Epidermal melanocyte (primary cell): ENCODE measurements around the gene HDAC8.
"Not testable (repeated sequence)": the region's sequence is repeated elsewhere in the genome, so short reads cannot be mapped to it uniquely, and the experiment has no call there.

Source experiments
- DNase-seq: peaks from one replicate; pipeline ENCODE4 v3.0.0; 2011; ENCODE audit warnings: low spot score; ENCODE audit not compliant: insufficient read length

HDAC8 gene

DNA sequence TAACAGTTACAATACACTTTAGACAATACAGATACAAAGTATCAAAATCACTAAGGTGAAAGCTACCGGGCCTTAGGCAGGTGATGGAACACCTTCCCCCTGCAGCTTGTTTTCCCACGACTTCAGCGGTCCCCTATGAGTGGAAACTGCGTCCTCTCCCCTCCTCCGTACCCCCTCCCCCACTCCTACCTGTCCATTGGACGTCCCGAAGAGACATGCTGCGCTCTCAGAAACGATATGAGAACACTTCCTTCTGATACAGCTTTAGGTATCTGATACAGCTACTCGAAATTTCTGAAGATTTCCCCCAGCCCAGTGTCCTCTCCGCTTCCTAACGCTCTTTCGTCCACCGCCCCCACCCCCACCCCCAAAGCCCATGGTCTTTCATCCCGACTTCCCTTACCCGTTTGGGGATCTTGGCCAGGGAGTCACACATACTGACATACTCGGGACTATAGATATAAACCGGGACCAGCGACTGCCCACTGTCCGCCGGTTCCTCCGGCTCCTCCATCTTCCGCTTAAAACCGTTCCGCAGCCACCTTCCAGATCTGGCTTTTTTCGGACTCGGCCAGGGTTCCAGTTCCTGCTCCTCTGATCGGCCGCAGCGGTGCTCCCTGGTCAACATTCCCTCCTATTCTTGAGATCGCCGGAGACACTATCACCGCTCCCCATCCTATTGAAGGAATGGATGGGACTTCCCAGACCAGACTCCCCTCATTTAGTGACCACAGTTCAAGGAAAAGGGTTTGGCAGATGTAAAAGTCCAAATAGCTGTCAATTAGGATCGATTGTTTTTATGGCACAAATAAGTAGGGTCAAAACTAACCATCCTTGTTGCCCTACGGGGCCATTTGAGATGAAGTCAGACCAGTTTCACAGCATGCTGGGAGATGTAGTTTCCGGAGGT, at the start of gene HDAC8:
Gene HDAC8, minus strand, starts transcription at position 596 of the 910 bp plus-strand sequence. Its CDS starts 82 bp downstream, at position 514.
- peak; percentile 43 for DNase-seq

DNA sequence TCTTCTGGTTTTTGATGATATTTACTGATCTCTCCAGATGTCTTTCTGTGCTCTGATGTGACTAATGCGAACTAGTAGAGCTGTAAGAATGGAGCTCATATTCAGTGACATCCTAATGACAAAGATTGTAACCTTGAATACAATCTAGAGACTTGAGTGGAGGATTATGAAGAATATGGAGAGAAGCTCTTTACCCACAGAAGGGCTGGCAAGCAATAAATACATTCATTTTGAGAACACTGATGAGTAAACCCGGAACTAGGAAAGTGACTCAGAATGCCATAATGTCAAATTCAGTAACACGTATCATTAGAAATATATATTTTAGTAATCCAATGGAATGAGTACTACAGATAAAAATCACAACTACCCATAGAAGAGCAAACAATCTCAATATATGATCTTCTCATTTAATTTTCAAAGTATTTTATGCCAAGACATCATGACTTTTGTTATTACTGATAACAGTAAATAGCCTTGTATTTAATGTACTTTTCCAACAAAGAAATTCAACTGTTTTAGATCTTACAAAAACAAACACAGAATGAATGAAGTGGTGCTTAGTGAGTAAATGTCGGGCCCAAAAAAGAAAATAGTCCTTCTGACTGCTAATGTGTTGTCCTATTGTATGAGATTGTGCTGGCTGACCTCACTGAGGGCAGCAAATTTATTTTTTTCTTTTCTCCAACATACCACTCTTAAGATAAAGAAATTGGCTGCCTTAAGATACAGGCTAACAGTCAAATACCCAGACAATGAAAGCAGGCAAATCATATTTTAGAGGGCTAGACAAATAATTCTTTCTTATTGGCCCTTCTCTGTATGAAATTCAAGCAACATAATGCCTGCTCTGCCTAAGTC, 49.2 kb upstream of the HDAC8 start:
- no peak for DNase-seq

DNA sequence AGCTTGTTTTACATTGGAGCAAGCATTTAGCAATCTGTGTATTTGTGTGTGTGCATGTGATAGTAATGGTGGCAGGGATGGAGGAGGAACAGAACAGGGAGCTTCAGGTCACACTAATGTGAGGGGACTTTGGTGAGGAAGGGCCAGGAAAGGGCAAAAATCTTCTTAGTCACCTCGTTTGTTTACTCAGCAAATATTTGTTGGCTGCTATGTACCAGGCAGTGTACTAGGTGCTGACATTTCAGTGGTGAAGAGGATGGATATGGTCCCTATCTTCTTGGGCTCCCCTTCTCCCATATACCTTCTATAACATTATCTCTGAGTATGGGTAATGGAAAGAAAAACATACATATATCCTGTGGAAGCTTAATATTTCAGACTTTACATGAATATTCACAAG, 48.5 kb upstream of the HDAC8 start:
- DNase-seq = no peak

DNA sequence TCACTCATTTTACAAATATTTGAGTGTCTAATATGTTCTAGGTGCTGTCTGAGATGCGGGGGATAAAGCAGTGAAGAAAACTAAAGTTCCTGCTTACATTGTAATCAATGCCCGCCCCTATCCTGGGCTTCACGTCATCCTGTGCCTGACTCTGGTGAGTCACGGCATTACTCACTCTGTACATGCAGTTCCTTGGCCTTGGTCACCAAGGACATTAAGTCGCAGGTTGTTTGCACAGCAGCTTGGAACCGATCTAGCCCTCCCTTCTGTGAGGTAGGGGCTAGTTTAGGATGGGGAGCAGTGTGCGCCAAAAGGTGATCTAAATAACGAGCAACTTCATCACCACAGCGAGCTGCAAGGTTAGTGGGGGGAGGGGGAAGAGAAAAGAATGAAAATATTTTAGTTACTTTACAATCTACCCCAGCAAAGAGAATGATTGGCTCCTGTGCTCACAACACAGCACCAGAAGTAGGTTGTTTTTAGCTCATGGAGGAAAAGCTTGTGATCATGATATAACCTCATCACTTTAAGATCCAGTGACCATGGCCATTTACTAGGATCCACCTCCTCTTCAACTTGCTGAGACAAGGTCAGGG, 48.0 kb upstream of the HDAC8 start:
- no peak for DNase-seq

DNA sequence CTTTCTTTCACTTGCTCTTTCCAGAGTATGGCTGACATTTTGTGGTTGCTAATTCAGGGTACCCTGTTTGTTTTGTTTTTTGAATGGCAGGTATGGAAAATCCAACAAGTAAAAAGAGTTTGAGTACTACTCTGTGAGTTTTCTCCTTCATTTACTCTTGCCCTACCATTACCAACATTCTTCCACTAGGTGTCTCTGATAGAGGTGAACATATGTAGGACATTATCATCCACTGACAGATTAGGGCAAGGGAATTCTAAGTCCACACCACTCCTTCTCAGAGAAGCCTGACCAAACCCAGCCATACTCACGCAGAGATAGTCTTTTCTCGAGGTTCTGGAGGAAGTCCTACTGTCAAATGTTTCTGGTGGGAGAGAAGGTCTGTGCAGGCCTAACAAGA, 36.7 kb upstream of the HDAC8 start:
- no peak for DNase-seq

DNA sequence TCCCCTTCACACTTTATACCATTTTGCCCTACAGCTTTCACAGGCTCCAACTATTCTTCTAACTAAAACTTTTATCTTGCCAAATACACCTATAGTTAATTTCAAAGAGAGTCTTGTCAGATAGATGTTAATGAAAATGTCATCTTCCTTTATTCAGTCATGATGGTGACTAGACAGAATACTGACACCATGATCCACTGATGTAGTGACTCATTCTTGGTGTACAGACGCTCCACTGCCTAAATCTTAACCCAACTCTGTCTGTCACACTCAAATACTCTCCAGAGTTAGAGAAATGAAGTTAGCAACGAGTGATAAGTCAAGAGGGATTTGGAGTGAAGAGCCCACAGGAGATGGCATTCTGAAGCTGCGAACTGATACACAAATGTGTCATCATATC, 32.1 kb upstream of the HDAC8 start:
- DNase-seq = no peak

DNA sequence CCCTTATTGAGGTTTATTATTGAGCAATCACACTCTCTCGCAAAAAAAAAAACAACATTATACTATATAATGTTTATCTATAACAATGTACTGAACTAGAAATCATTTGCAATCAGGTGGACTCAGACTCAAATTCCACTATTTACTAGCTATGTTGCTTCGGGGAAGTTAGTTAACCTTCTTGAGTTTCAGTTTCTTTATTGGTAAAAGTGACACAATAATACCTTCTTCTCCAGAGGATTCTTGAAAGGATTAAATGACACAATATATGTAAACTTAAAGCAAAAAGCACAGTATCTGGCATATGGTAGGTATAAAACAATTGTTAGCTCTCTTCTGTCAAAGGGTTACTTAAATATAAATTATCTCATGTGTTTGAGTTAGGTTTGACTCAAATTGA, 31.5 kb upstream of the HDAC8 start:
- DNase-seq = no peak

DNA sequence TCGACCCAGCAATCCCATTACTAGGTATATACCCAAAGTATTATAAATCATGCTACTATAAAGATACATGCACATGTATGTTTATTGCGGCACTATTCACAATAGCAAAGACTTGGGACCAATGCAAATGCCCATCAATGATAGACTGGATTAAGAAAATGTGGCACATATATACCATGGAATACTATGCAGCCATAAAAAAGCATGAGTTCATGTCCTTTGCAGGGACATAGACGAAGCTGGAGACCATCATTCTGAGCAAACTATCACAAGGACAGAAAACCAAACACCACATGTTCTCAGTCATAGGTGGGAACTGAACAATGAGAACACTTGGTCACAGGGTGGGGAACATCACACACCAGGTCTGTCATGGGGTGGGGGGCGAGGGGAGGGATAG, 18.4 kb upstream of the HDAC8 start:
- DNase-seq = not testable (repeated sequence)

DNA sequence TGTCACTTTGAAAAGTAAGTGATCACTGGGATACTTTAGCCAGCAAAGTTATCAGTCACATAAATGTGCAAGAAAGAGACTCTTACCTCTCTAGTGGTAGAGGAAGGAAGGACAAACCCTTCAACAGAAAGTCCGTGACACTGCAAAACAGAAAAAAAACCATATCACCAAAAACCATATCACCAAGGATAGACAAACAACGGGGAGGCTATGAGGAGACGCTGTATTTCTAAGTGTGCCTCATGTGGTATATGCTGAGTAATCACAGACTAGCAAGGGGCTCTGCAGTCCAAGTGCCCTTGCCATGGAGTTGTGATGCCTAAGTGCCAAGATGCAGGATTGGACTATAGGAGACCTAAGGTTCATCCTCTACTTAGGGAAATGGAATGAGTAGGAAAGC, 11.5 kb upstream of the HDAC8 start:
- no peak for DNase-seq

DNA sequence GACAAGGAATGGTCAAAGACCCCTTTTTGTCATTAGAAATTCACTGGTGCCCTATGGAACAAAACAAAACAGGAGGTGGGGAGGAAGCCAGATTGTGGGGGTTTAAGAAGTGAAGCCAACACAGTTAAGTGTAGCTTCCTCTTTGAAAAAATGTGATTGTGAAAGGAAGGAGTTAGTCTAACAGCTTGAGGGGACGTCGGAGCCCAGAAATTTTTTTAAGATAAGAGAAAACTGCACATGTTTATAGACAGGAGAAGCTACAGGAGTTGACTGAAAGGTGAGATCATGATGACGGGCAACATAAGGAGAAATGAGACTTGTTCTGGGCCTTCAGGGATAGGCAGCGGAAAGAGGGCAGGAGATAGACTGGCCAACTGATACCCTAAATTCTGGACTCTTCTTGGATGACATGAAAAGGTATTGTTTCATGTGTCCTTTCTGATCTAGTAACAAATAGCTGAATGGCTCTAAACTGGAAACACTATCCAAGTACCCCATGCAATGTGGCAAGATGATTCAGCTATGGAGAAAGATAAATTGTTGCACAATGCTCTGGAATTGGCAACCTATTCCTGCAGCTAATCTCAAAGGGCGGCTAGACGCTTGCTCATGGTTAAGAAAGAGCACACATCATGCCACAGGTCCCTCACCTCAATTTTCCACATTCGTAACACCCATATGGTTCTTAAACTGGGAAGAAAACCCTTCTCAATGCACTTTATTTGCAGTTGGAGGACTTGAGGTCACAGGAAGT, 3.7 kb upstream of the HDAC8 start:
- DNase-seq = no peak

DNA sequence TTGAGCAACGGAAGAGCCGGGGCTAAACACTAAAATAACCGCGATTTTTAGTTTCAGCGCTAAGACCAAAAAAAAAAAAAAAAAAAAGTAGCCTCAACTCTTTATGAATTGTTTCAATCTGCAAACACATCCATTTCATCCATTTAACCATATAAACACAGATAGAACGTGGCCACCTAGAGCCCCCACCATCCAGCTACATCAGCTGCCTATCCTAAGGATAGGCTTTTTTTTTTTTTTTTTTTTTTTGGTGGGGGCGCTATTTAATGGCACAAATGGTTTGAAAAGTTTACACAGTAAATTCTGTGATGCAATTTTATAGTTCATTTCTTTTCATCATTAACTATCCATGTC, 492 bp upstream of the HDAC8 start:
- DNase-seq = no peak

DNA sequence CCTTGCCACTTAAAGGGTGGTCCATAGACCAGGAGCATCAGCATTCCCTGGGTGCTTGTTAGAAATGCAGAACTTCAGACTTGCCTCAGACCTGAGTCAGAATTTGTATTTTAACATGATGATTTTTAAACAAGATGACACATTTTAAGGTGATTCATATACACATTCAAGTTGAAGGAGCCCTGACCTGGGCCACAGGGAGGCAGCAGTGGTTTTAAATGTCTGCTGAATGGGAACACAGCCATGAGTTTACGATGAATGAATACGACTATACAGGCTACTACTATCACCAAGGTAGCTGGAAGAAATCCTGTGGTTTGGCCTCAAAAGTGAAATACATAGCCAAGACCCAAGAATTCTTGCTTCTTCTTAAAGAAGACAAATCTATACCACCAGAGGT, 2.9 kb downstream of the HDAC8 start:
- DNase-seq = no peak

DNA sequence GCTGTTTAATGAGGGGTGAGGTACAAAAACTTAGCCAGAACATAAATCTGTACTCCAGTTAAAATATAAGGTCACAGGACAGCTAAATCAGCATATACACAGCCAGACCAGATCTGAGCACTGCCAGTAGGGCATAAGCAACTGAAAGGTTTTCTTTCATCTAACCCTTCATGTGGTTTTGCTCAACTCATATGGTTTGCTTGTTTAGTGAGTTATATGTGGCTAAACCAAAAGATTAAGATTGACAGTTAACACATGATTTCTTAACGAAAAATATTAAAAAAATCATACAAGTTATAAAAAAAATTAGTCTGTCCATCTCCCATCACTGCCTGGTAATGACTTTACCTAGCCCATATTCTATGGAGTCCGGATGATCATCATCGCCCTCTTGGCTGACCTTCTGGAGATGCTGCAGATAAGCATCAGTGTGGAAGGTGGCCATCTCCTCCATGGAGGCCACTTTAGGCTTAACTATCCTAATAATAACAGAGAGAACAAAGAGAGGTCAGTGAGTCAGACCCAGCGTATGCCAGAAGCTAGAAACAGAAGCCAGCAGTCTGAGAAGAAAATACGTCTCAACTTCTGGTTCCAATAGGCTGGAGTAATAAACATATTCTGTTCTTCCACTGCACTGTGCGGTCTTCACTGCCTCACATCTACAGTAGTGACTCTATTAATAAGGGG, 4.1 kb downstream of the HDAC8 start:
- DNase-seq = no peak

DNA sequence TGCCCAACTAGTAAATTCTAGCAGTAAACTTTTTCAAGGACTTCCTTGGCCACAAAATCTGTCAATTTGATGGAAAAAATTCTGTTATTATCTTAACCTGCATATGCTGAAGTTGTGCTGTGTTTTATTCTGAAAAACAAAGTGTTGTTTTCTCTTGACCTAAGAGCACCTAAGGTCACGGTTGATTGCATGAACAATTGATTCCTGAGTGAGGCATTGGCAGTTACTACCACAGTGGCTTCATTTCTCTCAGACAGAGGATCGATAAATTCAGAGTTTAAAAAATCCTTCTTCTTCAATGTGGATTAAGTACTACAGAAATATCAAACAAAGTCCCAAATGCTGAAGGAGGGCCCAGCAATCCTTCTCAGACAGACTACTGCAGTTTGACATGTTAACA, 6.2 kb downstream of the HDAC8 start:
- no peak for DNase-seq

DNA sequence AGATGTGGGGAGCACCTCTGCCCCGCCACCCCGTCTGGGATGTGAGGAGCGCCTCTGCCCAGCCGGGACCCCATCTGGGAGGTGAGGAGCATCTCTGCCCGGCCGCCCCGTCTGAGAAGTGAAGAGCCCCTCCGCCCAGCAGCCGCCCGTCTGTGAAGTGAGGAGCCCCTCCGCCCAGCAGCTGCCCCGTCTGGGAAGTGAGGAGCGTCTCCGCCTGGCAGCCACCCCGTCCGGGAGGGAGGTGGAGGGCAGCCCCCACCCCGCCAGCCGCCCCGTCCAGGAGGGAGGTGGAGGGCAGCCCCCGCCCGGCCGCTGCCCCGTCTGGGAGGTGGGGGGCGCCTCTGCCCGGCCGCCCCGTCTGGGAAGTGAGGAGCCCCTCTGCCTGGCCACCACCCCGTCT, 13.0 kb downstream of the HDAC8 start:
- not testable (repeated sequence) for DNase-seq

DNA sequence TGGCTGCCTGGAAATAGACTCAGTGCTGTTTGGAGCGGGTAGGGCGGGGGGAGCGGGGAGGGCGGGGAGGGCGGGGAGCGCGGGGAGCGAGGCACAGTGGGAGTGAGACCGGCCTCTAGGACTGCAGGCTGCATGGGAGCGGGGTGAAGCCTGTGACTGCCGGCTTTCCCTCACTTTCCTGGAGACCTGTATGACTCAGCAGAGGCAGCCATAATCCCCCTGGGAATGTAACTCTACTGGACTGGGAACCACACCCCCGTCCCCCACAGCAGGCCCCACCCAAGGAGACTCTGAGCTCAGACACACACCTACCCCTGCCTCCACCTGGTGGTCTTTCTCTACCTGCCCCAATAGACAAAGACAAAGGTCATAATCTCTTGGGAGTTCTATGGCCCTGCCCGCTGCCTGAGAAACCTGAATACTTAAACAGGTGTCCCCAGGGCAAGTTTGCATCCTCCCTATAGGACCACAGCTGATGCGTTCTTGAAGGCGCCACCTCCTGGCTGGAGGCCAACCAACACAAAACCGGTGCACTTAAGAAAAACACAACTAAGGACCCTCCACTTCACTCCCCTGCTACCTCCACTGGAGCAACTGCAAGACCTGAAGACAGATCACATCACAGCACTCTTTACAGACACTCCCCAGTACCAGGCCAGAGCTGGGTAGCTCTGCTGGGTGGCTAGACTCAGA, 18.0 kb downstream of the HDAC8 start:
- DNase-seq = no peak

DNA sequence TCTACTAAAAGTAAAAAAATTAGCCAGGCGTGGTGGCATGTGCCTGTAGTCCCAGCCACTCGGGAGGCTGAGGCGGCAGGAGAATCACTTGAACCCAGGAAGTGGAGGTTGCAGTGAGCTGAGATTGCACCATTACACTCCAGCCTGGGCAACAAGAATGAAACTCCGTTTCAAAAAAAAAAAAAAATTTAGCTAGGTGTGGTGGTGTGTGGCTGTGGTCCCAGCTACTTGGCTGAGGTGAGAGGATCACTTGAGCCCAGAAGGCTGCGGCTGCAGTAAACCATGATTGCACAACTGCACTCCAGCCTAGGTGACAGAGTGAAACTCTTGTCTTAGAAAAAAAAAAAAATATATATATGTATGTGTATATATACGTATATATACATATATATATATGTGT, 20.2 kb downstream of the HDAC8 start:
- not testable (repeated sequence) for DNase-seq

DNA sequence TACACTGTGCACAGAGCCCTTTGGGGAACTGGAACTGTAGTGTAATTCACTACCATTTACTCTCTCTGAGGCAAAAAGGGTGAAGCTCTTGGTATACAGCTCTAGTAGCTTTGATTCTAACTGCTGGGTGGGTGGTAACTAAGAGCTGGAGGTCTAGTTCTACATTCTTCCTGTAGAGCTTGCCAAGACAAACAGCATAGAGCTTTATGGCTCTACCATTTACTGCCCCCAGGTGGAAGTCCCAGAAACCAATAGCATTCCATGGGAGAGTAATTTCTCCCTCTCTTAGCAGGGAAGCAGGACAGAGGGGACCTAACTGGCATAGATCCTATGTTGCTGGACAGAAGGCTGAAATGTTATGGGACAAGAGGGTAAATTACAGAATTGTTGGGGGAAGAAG, 26.7 kb downstream of the HDAC8 start:
- no peak for DNase-seq

DNA sequence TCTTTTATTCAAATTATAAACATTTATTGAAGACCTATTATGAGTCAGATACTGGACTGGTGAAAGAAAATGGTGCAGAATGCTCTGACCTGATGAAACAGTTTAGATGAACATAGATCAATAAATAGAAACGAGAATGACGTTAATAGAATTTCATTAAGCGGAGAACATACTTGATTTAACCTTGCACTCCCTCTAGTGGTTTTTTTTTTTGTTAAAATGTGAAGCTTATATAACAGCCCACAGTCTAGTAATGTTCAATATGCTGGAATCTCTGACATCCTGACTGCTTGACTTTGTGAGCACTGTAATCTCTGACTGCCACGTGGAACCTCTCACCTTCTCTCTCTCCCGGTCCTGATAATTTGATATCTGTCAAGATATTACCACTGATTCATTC, 32.3 kb downstream of the HDAC8 start:
- no peak for DNase-seq

DNA sequence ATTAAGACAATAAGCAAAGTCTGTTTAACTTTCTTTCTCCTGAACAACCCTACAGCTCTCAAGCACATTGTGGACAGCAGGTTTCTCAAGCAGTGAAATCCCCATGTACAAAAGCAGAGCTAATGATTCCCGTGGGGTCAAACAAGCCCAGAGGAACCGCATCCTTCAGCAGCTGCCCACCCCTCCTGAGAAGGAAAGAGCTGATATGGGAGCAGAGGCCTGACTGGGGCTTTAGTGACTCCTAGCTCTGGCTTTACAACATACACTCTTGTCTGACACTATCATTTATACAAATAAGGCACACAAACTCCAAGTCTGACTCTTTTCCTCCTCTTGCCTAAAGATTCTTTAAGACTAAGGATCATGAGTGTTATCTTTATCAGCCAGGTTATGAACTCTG, 32.8 kb downstream of the HDAC8 start:
- no peak for DNase-seq
